Naive thymus-derived CD4-positive, alpha-beta T cell (primary cell): ENCODE data around the gene EDN3. TPM values are rescaled to one million over a fixed set of nuclear protein-coding genes. Genes with fewer than 3 reads are reported as not detected.

Experiments
- ATAC-seq: fragments of 150-1000 bp; cut with Tn5 transposase; 2 replicates; pipeline ENCODE4 v1.10.0; 2021; ENCODE audit warnings: mild to moderate bottlenecking, moderate library complexity
- CTCF ChIA-PET: fragments of 350-600 bp; sonication (Branson Sonifier 250); formaldehyde crosslinking; loops from one replicate; lab custom pipeline; 2021; ENCODE audit warnings: antibody characterized with exemption; lab: Charles Lee
- POLR2A ChIA-PET: fragments of 350-600 bp; sonication (Branson Sonifier 250); formaldehyde crosslinking; loops from one replicate; lab custom pipeline; 2021; ENCODE audit warnings: antibody characterized with exemption, inconsistent platforms; lab: Charles Lee
- DNase-seq, 9 donors: peaks; one replicate each; pipeline versions ENCODE4 v3.0.0 to v3.0.0-alpha.2; 2020 to 2022; ENCODE audit warnings: mixed read lengths in 1 of 9
- H3K27ac ChIP-seq: one replicate; pipeline ENCODE4 v1.7.0; 2013; ENCODE audit warnings: mild to moderate bottlenecking, low read depth, low read length, moderate library complexity
- H3K27me3 ChIP-seq, 2 donors: one replicate each; pipeline ENCODE4 v1.7.0; 2013; ENCODE audit warnings: low read length in 2 of 2, mild to moderate bottlenecking in 2 of 2, moderate library complexity in 2 of 2; ENCODE audit not compliant: control insufficient read depth in 2 of 2, insufficient read depth in 2 of 2
- H3K36me3 ChIP-seq, 3 experiments: 1 replicate in 2 of 3; 2 replicates in 1 of 3; pipeline ENCODE4 v1.7.0; 2013; ENCODE audit warnings: low read length in 3 of 3, mild to moderate bottlenecking in 3 of 3, moderate library complexity in 1 of 3; ENCODE audit not compliant: insufficient read depth in 3 of 3, control insufficient read depth in 2 of 3
- H3K4me1 ChIP-seq, 2 donors: one replicate each; pipeline ENCODE4 v1.7.0; 2013; ENCODE audit warnings: low read length in 2 of 2, mild to moderate bottlenecking in 2 of 2, moderate library complexity in 1 of 2; ENCODE audit not compliant: control insufficient read depth in 2 of 2, insufficient read depth in 2 of 2
- H3K4me3 ChIP-seq: 2 replicates; pipeline ENCODE4 v1.7.0; 2013; ENCODE audit warnings: mild to moderate bottlenecking, low read length
- H3K9me3 ChIP-seq, 3 experiments: 1 replicate in 2 of 3; 2 replicates in 1 of 3; pipeline ENCODE4 v1.7.0; 2013; ENCODE audit warnings: low read length in 3 of 3; ENCODE audit not compliant: control insufficient read depth in 2 of 3
- H3K27ac Mint-ChIP-seq, 9 donors: one replicate each; pipeline ENCODE4 v1.8.0; 2020 to 2022; ENCODE audit warnings: mixed read lengths in 9 of 9, mild to moderate bottlenecking in 8 of 9, moderate library complexity in 5 of 9, inconsistent platforms in 2 of 9
- H3K27me3 Mint-ChIP-seq, 5 donors: one replicate each; pipeline ENCODE4 v1.8.0; 2021 to 2022; ENCODE audit warnings: mixed read lengths in 5 of 5, mild to moderate bottlenecking in 1 of 5
- H3K36me3 Mint-ChIP-seq, 5 donors: one replicate each; pipeline ENCODE4 v1.8.0; 2020 to 2022; ENCODE audit warnings: mixed read lengths in 5 of 5, mild to moderate bottlenecking in 3 of 5, inconsistent platforms in 1 of 5
- H3K4me1 Mint-ChIP-seq, 7 donors: one replicate each; pipeline ENCODE4 v1.8.0; 2020 to 2022; ENCODE audit warnings: mixed read lengths in 7 of 7, mild to moderate bottlenecking in 3 of 7, inconsistent platforms in 1 of 7
- H3K4me3 Mint-ChIP-seq, 10 donors: one replicate each; pipeline ENCODE4 v1.8.0; 2020 to 2022; ENCODE audit warnings: mild to moderate bottlenecking in 10 of 10, mixed read lengths in 10 of 10, moderate library complexity in 6 of 10, inconsistent platforms in 2 of 10
- H3K9me3 Mint-ChIP-seq, 11 donors: one replicate each; pipeline ENCODE4 v1.8.0; 2020 to 2022; ENCODE audit warnings: mixed read lengths in 11 of 11, mild to moderate bottlenecking in 4 of 11, inconsistent platforms in 1 of 11, moderate library complexity in 1 of 11
- intact Hi-C, 2 donors: fragments of 100-400 bp; cut with micrococcal nuclease; formaldehyde crosslinking; loops; one replicate each; pipeline ENCODE4 v1.15.1; 2023
- polyA plus RNA-seq, 2 donors: library from polyadenylated mRNA; unstranded; fragments of 300-500 nt; fragmentation: Illumina TruSeq; gene quantifications; one replicate each; pipeline ENCODE4 v1.2.3, GENCODE V29; 2021
- total RNA-seq, 6 experiments: library from RNA in 5 of 6; stranded (reverse) in 5 of 6; gene quantifications; 1 replicate in 5 of 6; 2 replicates in 1 of 6; pipeline ENCODE4 v1.2.3 and lab custom pipeline; 2021 to 2026

The EDN3 gene
- total and polyA plus RNA-seq, 7 experiments from 2014 or later: 0.13 to 0.56 (median 0.40) TPM; not detected in 3

- no peaks in the 10 kb centered on the region for H3K9me3 Mint-ChIP-seq
- no peak for DNase-seq
- no peak overlapping the region for H3K4me3 Mint-ChIP-seq
- no peaks in the 10 kb centered on the region for H3K4me1 ChIP-seq
- H3K4me1 Mint-ChIP-seq: peaks cover 0 to 2% (median 0%) of the 10 kb centered on the region in 7 donors
- no peaks in the 10 kb centered on the region for H3K9me3 ChIP-seq
- H3K36me3 Mint-ChIP-seq: no peaks in the 10 kb centered on the region
- H3K27me3 Mint-ChIP-seq: peaks cover 0 to 7% (median 0%) of the 10 kb centered on the region in 5 donors
- no peak for ATAC-seq
- intact Hi-C loops: no loop called here
- H3K27ac ChIP-seq: no peak overlapping the region
- no peaks in the 10 kb centered on the region for H3K36me3 ChIP-seq
- CTCF ChIA-PET: no interaction called here
- H3K27me3 ChIP-seq: no peaks in the 10 kb centered on the region
- POLR2A ChIA-PET: no interaction called here
- H3K27ac Mint-ChIP-seq: no peak overlapping the region
- no peak overlapping the region for H3K4me3 ChIP-seq
Observed at GRCh38 chr20:59322585-59323454, 22.4 kb downstream of the EDN3 start.

DNA sequence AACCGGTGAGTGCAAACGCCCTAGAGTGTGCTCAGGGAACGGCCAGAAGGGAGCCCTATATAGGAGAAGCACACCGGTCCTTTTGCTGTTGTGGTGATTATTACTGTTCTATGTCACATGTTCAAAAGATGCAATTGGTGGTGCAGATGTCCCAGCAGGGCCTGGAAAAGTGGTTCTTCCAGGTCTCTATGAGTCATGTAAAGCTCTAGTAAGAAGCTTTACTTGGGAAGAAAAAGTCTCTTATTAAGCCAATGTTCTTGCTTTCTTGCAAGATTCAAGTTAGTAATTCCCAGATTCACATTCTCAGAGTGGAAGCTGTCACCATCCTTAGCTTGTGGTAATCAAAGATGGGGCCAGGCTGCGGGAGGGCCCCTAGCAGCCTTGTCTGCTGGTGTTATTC, 23.3 kb downstream of the EDN3 start:
- no peak overlapping the region for H3K27ac ChIP-seq
- H3K36me3 ChIP-seq: no peaks in the 10 kb centered on the region
- H3K27me3 ChIP-seq: no peaks in the 10 kb centered on the region
- no peaks in the 10 kb centered on the region for H3K4me1 ChIP-seq
- Mint-ChIP-seq H3K27me3 (peaks cover 0 to 7% (median 0%) of the 10 kb centered on the region in 5 donors), H3K4me3 (no peak overlapping the region), H3K4me1 (peaks cover 0 to 2% (median 0%) of the 10 kb centered on the region in 7 donors), H3K9me3 (no peaks in the 10 kb centered on the region), H3K27ac (no peak overlapping the region), H3K36me3 (no peaks in the 10 kb centered on the region)
- DNase-seq: no peak
- no peaks in the 10 kb centered on the region for H3K9me3 ChIP-seq
- no peak overlapping the region for H3K4me3 ChIP-seq
- ATAC-seq: no peak
- ChIA-PET POLR2A (no interaction called here), CTCF (interaction anchor here (0.6 to 0.7 kb wide), 2 partner anchors 9 to 924 kb away, joined by 4 to 7 read pairs; no protein-coding TSS in a partner anchor)
- intact Hi-C loops: no loop called here

- no peaks in the 10 kb centered on the region for H3K4me1 ChIP-seq
- Mint-ChIP-seq H3K27me3 (peaks cover 0 to 8% (median 0%) of the 10 kb centered on the region in 5 donors), H3K4me1 (peaks cover 0 to 2% (median 0%) of the 10 kb centered on the region in 7 donors), H3K4me3 (no peak overlapping the region), H3K27ac (no peak overlapping the region), H3K9me3 (no peaks in the 10 kb centered on the region), H3K36me3 (no peaks in the 10 kb centered on the region)
- no peaks in the 10 kb centered on the region for H3K27me3 ChIP-seq
- ATAC-seq (no peak), DNase-seq (no peak)
- ChIA-PET POLR2A (no interaction called here), CTCF (interaction anchor here (0.6 kb wide), 1 partner anchor 40 kb away, joined by 3 read pairs; no protein-coding TSS in a partner anchor)
- no peaks in the 10 kb centered on the region for H3K36me3 ChIP-seq
- no peaks in the 10 kb centered on the region for H3K9me3 ChIP-seq
- H3K4me3 ChIP-seq: no peak overlapping the region
- intact Hi-C loops: no loop called here
- H3K27ac ChIP-seq: no peak overlapping the region
Observed at GRCh38 chr20:59324521-59325141, 24.2 kb downstream of the EDN3 start.

DNA sequence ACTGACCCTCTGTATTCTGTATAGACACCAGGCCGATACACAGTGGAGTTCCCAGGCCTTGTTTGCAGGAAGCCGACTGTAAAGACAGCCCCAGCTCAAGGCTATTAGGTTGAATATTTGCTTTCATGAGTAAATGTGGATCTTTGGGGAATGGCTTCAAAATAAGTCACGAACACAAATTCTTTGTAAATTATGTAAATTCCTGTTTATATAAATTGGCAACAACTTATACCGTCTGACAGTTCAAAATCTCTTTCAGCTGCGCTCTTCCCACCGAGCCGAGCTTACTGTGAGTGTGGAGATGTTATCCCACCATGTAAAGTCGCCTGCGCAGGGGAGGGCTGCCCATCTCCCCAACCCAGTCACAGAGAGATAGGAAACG, 24.7 kb downstream of the EDN3 start:
- Histone ChIP-seq H3K27me3 (no peaks in the 10 kb centered on the region), H3K27ac (no peak overlapping the region), H3K4me3 (no peak overlapping the region), H3K36me3 (no peaks in the 10 kb centered on the region), H3K4me1 (no peaks in the 10 kb centered on the region), H3K9me3 (no peaks in the 10 kb centered on the region)
- H3K4me1 Mint-ChIP-seq: peaks cover 0 to 2% (median 0%) of the 10 kb centered on the region in 7 donors
- no peak for ATAC-seq
- ChIA-PET CTCF (no interaction called here), POLR2A (no interaction called here)
- intact Hi-C loops: no loop called here
- H3K27ac Mint-ChIP-seq: no peak overlapping the region
- H3K4me3 Mint-ChIP-seq: no peak overlapping the region
- H3K27me3 Mint-ChIP-seq: peaks cover 0 to 8% (median 0%) of the 10 kb centered on the region in 5 donors
- H3K9me3 Mint-ChIP-seq: no peaks in the 10 kb centered on the region
- no peaks in the 10 kb centered on the region for H3K36me3 Mint-ChIP-seq
- DNase-seq: no peak

- Mint-ChIP-seq H3K27me3 (peaks cover 0 to 8% (median 0%) of the 10 kb centered on the region in 5 donors), H3K4me3 (no peak overlapping the region), H3K27ac (no peak overlapping the region), H3K4me1 (peaks cover 0 to 2% (median 0%) of the 10 kb centered on the region in 7 donors), H3K36me3 (no peaks in the 10 kb centered on the region), H3K9me3 (no peaks in the 10 kb centered on the region)
- POLR2A ChIA-PET: interaction anchor here (0.7 kb wide), 1 partner anchor 105 kb away, joined by 3 read pairs; no protein-coding TSS in a partner anchor
- intact Hi-C loops: no loop called here
- Histone ChIP-seq H3K4me3 (no peak overlapping the region), H3K27me3 (no peaks in the 10 kb centered on the region), H3K27ac (no peak overlapping the region), H3K36me3 (no peaks in the 10 kb centered on the region), H3K4me1 (no peaks in the 10 kb centered on the region), H3K9me3 (no peaks in the 10 kb centered on the region)
- ATAC-seq: no peak
- CTCF ChIA-PET: no interaction called here
- no peak for DNase-seq
Observed at GRCh38 chr20:59326188-59326587, 25.8 kb downstream of the EDN3 start.

- intact Hi-C loops: no loop called here
- Histone ChIP-seq H3K4me1 (no peaks in the 10 kb centered on the region), H3K27me3 (no peaks in the 10 kb centered on the region), H3K9me3 (no peaks in the 10 kb centered on the region), H3K36me3 (no peaks in the 10 kb centered on the region), H3K27ac (no peak overlapping the region), H3K4me3 (no peak overlapping the region)
- H3K27me3 Mint-ChIP-seq: peaks cover 0 to 12% (median 0%) of the 10 kb centered on the region in 5 donors
- H3K4me1 Mint-ChIP-seq: peaks cover 0 to 1% (median 0%) of the 10 kb centered on the region in 7 donors
- POLR2A ChIA-PET: no interaction called here
- DNase-seq (no peak), ATAC-seq (no peak)
- CTCF ChIA-PET: no interaction called here
- no peaks in the 10 kb centered on the region for H3K36me3 Mint-ChIP-seq
- H3K27ac Mint-ChIP-seq: no peak overlapping the region
- H3K9me3 Mint-ChIP-seq: no peaks in the 10 kb centered on the region
- no peak overlapping the region for H3K4me3 Mint-ChIP-seq
Observed at GRCh38 chr20:59328071-59328470, 27.7 kb downstream of the EDN3 start.
